Suprapubic skin (tissue), 3 donors: ENCODE results near the gene SAA1.

Experiments used
- POLR2AphosphoS5 ChIP-seq, 3 donors: sonication (generic); formaldehyde crosslinking; IDR thresholded peaks; one replicate each; pipeline ENCODE4 v1.6.1; 2017; ENCODE audit warnings: antibody characterized with exemption in 3 of 3
- TF ChIP-seq, protein P1 (sequence below), 2 donors: fragments of 200-600 bp in 1 of 2; fragments of 450-650 bp in 1 of 2; sonication (generic) in 1 of 2; IDR thresholded peaks; one replicate each; pipeline ENCODE4 v1.5.1; 2016 to 2019; ENCODE audit warnings: antibody characterized with exemption in 2 of 2, mild to moderate bottlenecking in 1 of 2, moderate library complexity in 1 of 2

DNA sequence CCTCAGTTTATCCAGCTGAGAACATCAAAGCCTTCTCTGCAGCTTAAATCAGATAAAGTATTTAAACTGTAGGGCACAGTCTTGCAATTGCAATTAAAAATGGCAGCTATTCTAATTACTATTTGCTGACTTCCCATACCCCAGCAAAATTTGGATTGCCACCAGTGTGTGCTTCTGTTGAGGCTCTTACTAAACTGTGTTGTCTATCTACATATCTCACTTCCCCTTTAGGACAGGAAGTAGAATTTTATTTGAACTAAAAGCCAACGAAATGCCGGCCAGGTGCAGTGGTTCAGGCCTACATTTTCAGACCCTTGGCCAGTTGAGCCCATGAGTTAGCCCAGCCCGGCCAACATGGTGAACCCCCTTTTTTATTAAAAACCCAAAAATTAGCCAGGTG is 36.6 kb upstream of the SAA1 start:
- no peak for TF ChIP-seq POLR2AphosphoS5 (IDR thresholded peaks at IDR 0.05)
- TF ChIP-seq, protein P1, sequence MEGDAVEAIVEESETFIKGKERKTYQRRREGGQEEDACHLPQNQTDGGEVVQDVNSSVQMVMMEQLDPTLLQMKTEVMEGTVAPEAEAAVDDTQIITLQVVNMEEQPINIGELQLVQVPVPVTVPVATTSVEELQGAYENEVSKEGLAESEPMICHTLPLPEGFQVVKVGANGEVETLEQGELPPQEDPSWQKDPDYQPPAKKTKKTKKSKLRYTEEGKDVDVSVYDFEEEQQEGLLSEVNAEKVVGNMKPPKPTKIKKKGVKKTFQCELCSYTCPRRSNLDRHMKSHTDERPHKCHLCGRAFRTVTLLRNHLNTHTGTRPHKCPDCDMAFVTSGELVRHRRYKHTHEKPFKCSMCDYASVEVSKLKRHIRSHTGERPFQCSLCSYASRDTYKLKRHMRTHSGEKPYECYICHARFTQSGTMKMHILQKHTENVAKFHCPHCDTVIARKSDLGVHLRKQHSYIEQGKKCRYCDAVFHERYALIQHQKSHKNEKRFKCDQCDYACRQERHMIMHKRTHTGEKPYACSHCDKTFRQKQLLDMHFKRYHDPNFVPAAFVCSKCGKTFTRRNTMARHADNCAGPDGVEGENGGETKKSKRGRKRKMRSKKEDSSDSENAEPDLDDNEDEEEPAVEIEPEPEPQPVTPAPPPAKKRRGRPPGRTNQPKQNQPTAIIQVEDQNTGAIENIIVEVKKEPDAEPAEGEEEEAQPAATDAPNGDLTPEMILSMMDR (IDR thresholded peaks at IDR 0.05): no peak
